Hippocampal formation (tissue), 2 donors: ENCODE results near the gene MDP1.

Source experiments
- DNase-seq, 2 donors: peaks; one replicate each; lab custom pipeline; 2025; lab: John Stamatoyannopoulos, UW

The MDP1 gene

DNA sequence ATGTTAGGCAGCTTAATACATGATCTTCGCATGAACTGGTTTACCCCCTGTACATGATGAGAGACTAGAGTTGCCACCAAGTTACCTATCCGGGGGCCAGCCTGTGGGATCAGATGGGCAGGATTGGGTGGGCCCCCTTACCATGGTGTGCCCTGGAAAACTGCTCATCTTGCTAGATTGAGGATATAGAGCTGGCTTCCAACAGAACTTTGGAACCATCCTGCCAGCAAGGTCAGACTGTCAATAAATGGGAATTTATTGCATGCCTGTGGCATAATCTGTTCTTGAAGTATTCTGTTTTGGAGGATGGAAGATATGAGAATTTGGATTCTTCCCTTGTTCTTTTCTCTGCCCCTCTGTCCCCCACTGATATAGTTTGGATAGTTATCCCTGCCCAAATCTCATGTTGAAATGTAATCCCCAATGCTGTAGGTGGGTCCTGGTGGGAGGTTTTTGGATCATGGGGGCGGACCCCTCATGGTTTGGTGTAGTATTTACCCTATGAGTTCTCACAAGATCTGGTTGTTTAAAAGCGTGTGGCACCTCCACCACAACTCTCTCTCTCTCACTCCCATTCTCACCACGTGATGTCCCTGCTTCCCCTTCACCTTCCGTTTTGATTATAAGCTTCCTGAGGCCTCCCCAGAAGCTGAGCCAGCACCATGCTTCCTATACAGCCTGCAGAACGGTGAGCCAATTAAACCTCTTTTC, 16.9 kb downstream of the MDP1 start:
- DNase-seq, result no peak

DNA sequence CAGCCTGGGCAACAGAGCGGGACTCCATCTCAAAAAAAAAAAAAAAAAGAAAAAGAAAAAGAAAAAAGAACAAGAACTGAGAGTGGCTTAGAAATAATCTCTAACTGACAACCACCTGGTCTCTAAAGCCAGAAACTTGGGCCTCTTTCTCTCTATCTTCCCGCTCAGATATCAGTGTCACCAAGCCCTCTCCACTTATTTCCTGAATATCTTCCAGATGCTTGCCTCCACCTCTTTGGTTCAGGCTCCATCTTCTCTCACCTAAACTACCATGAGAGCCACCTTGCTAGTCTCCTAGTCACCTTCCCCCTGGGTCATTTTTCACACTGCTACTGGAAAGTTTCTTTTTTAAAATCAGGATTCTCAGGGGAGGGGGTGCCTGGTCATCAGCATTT, 18.8 kb downstream of the MDP1 start:
- no peak for DNase-seq

DNA sequence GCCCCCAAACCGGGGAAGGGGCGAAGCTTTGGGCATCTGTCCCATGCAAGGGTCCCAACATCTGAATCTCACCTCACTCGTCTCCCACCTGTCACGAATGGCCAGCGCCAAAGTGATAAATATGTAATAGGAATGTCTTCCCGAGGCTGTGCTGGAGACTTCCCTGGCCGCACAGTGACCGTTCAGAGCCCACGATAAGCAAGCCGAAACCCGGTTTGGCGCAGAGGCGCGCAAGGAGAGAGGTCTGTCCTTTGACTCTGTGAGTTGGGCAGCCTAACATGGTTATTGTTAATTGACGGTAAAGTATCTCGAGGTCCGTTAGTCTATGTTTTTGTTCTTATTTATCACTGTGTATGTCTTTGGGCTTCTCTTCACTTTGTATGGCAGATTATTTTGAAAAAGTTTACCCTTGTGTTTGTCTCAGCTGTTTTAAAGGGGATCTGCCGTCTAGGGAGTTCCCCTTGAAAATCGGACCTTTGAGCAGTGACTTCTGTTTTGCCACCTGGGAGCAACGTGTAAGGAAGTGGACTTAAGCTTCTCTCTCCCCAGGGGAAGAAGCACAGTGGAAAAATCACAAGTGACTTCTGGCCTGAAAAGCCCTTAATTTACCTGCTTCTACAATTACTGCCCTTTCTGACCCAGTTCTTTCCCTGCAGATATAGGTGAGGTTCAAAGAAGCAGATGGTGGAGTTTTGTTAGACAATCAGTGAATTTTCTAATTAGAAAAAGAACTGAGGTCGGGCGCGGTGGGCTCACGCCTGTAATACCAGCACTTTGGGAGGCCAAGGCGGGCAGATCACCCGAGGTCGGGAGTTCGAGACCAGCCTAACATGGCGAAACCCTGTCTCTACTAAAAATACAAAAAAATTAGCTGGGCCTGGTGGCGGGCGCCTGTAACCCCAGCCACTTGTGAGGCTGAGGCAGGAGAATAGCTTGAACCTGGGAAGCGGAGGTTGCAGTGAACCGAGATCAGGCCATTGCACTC, 19.5 kb downstream of the MDP1 start:
- no peak for DNase-seq

DNA sequence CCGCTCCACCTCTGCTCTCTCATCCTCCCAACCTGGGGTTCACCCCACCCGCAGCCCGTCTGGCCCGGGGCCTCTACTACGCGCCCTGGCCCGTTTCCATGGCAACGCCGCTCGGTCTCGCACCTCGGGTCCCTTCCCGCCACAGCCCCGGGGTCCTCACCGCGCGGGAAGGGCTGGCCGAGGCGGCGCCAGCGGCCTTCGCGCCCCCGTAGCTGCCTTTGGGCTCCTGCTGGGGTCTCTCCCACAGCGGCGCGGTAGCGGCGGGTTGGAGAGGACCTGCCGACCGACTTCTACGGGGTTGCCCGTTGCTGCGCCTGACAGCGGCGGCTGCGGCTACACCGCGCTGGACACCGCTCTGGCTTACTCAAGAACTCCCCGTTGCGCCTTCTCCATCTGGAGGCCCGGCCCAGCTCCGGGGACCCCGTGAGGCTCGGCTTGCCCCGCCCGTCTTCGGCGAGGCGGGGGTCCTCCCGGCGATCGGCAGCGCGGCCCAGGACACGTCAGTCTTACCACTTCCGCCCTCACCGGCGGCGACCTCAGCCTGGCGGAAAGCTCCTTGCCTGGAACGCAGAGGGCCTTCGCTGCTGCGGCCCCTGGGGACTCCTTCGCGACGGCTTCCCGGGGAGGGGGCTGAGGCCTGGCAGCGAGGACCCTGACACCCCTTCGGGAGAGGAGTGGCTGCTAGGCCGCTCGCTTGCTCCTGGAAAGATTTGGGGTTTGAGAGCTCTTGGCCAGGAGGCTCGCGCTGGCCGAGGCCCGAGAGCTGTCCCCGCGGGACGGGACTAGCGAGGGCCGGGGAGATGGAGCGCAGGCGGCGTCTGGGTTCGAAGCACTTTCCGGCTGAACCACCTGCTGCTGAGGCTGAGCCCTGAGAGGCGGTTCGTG, 20.4 kb downstream of the MDP1 start, which contains the start of gene TM9SF1:
TSS of gene TM9SF1 (minus strand) at position 256 of the 885 bp plus-strand sequence. CDS start 422 bp downstream, outside the sequence.
- peak; percentile 74 to 76 for DNase-seq

DNA sequence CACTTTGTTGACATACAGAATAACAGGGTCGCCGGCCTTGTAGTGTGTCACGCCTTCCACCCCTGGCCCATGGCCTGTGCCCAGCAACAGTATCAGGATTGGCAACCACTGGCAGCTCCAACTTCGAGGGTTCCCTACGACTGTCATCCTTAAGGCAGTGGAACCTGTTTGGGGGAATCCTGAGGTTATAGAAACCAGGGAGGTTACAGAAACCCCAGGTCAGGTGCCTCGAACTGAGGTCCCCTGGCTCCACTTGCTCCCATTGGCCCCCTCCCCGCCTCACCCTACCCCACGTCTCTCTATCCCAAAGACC, 21.0 kb downstream of the MDP1 start:
- no peak for DNase-seq

- no peak for DNase-seq
Observed at GRCh38 chr14:24194186-24194872, 21.5 kb downstream of the MDP1 start.

DNA sequence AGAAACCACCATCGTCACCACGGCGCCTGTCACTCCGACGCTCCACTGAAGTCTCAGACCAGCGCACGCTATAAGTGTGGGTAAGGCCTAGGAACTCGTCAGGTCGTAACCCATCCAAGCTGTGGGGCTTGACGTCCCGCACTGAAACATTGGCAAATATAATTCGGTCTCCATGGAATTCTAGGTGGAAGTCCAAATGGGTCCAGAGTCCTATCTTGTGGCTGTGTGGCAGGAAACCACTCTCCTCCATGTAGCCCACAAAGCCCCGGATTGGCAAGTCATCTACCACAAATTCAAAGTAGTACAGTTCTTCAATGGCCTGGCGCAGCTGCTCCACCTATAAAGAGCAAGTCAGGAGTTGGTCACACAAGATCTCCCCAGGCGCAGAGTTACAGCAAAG, 22.9 kb downstream of the MDP1 start:
- DNase-seq, result no peak

DNA sequence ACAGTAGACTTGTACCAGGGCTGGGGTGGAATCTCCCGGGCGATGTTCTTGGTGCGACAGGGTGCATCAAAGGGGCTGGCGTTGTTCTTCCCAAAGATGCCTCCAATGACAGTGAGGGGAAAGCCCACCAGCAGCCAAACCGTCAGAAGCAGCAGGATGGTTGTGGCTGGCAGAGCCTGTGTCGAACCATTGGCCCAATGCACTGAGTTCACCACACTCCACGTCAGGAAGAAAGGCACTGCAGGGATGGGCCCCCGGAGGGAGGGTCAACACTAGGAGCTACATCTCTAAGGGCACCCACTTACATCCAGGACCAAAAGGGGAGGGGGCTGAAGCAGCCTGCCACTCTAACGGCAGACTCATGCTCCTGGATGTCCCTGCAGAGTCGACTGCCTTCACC, 25.4 kb downstream of the MDP1 start:
- DNase-seq, result no peak

DNA sequence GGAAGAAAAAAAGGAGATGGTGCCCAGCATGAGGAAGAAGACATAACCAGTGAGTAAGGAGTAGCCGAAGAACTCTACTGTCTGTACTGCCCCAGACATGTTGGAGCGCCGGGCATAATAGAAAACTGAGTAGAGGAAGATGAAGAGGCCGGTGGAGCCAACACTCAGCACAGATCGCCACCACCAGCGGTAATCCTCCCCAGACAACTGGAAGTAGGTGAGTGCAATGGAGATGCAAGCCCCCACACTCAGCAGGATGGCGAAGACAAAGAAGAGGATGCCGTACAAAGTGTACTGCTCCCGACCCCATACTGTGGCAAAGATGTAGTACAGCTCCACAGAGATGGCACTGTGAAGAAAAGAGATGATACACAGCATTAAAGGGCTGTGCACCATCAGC, 26.4 kb downstream of the MDP1 start:
- DNase-seq, result no peak

DNA sequence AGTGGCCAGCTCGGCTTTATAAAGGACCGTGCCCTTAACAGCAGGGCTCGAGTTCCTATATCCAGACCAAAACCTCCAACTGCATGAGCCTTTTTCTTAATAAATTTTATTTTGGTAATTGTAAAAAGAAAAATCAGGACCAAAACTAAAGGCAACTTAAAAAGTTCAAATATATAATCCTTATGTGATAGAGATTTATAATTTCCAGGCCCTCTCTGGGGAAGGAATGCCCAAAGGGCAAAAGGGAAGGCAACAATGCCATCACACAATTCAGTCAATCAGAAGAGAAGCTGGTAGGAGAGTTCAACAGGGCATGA, 26.8 kb downstream of the MDP1 start:
- no peak for DNase-seq

- DNase-seq, result peak; percentile 93 to 95
Observed at GRCh38 chr14:24188251-24189058, 27.4 kb downstream of the MDP1 start, which contains the start of gene IPO4. IPO4 (minus strand) TSS chr14:24188816; CDS start chr14:24188787, 29 bp downstream.

DNA sequence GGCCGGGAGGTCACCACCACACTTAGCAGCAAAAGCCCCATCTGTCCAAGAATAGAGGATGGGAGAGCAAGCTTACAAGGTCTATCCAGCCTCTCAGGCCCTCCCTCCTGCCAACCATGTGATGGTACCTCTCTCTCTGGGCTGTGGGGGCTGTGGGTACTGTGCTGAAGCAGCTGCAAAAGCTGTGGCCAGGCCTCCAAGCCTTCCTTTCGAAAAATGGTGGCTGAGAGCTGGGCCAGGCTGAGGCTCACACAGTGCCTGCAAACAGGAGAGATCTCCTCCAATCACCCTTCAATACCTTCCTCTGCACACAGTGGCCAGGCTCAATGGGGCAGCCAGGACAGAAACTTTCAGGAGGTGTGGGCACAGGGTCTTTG, 28.3 kb downstream of the MDP1 start:
- DNase-seq, result no peak

- DNase-seq, result no peak
Observed at GRCh38 chr14:24186831-24187538, 28.9 kb downstream of the MDP1 start.

- DNase-seq, result no peak
Observed at GRCh38 chr14:24185741-24186140, 30.1 kb downstream of the MDP1 start.

DNA sequence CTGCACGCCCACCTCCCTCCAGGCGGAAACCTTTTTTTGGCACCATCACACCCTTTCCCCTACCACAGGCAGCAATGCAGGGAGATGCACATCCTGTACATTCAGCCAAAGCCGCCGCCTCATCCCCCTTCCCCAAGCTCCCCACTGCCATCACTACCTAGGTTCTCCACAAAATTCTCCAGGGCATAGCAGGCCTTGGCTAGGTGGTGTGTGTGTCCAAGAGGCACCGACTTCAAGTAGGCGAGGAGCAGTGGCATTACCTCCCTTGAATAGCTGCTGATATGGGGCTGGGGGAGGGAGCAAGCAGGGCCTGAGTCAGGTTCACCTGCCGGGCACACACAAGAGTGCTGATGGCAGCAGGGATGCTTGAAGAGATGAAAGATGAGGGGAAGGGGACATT, 30.8 kb downstream of the MDP1 start:
- DNase-seq, result no peak

DNA sequence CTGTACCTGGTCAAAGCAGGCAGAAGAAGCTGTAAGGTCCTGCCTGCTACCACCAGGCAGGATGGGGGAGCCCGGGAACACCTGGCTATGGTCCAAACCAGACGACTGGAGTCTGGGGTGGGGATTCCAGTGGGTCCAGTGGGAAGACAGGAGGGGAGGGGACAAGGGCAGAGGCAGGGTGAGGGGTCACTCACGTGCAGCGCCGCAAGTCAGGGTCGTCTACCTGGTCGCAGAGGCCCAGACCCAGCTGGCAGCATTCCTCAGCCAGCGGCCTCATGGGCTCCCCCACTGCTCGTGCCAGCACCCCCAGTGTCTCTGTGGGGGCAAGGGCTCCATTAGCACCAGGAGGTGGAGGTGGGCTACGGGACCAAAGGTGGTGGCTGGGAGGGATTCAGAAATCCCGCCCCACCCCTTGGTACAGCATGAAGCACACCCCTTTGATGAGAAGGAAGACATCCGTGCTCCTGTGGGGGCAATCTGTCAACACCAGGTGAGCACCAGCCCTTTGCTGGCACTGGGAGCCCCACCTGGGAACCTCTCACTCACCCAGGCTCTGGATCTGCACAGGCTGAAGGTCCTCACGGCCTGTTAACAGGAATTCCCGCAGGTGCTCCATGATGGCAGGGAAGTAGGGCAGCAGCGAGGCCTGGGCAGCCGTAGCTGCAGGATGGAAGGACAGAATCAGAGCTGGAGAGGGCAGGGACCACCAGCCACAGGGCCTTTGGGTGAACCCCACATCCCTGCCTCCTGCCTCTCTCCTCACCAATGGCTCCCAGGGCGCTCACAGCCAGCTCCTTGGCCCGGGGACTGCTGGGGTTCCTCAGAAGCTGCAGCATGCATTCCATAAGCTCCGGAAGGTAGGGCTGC, 31.5 kb downstream of the MDP1 start:
- DNase-seq, result no peak

- DNase-seq, result no peak
Observed at GRCh38 chr14:24183014-24183481, 32.8 kb downstream of the MDP1 start.

- DNase-seq, result no peak
Observed at GRCh38 chr14:24182110-24182882, 33.6 kb downstream of the MDP1 start.
